Natural killer cell (primary cell): ENCODE measurements around the gene OLR1. TPM values are rescaled to one million over a fixed set of nuclear protein-coding genes. Genes with fewer than 3 reads are reported as not detected.
A peak's percentile ranks its signal among the peaks of the same experiment; 100 is the strongest.

Experiments used
- ATAC-seq, 3 donors: fragments of 150-1000 bp in 2 of 3; fragments of 200-7000 bp in 1 of 3; cut with Tn5 transposase; 1 replicate in 1 of 3; 2 replicates in 2 of 3; pipeline ENCODE4 v1.10.0; 2021; ENCODE audit warnings: mild to moderate bottlenecking in 2 of 3, moderate library complexity in 2 of 3
- DNase-seq, 2 donors: peaks; one replicate each; pipeline versions ENCODE4 v3.0.0 to v3.0.0-alpha.2; 2013 to 2021; ENCODE audit warnings: mixed read lengths in 1 of 2
- H3K27ac ChIP-seq: one replicate; pipeline ENCODE4 v1.5.1; 2013; ENCODE audit warnings: mild to moderate bottlenecking, low read length
- H3K27me3 ChIP-seq: one replicate; pipeline ENCODE4 v1.6.1; 2013; ENCODE audit warnings: low read length; ENCODE audit not compliant: control insufficient read depth, insufficient read depth
- H3K36me3 ChIP-seq: one replicate; pipeline ENCODE4 v1.6.1; 2013; ENCODE audit warnings: low read length; ENCODE audit not compliant: control insufficient read depth, insufficient read depth
- H3K4me1 ChIP-seq: one replicate; pipeline ENCODE4 v1.6.1; 2013; ENCODE audit warnings: low read length; ENCODE audit not compliant: control insufficient read depth, insufficient read depth
- H3K4me3 ChIP-seq: one replicate; pipeline ENCODE4 v1.5.1; 2013; ENCODE audit warnings: low read length
- H3K9me3 ChIP-seq: one replicate; pipeline ENCODE4 v1.6.1; 2013; ENCODE audit warnings: low read length; ENCODE audit not compliant: control insufficient read depth, insufficient read depth
- H3K27ac Mint-ChIP-seq, 2 donors: one replicate each; pipeline ENCODE4 v1.8.0; 2022; ENCODE audit warnings: mild to moderate bottlenecking in 2 of 2, mixed read lengths in 2 of 2, moderate library complexity in 1 of 2
- H3K27me3 Mint-ChIP-seq, 2 donors: one replicate each; pipeline ENCODE4 v1.8.0; 2022; ENCODE audit warnings: low read depth in 2 of 2, mixed read lengths in 2 of 2
- H3K36me3 Mint-ChIP-seq: one replicate; pipeline ENCODE4 v1.8.0; 2022; ENCODE audit warnings: mixed read lengths
- H3K4me1 Mint-ChIP-seq, 2 donors: one replicate each; pipeline ENCODE4 v1.8.0; 2022; ENCODE audit warnings: mixed read lengths in 2 of 2
- H3K4me3 Mint-ChIP-seq: one replicate; pipeline ENCODE4 v1.8.0; 2022; ENCODE audit warnings: mild to moderate bottlenecking, moderate library complexity, mixed read lengths
- H3K9me3 Mint-ChIP-seq, 2 donors: one replicate each; pipeline ENCODE4 v1.8.0; 2022; ENCODE audit warnings: mixed read lengths in 2 of 2
- CTCF ChIP-seq: fragments of 200-600 bp; IDR thresholded peaks from one replicate; pipeline ENCODE4 v1.8.0; 2022; ENCODE audit warnings: antibody characterized with exemption
- WGBS: methylation state at CpG from one replicate; pipeline ENCODE4 v1.1.7; 2013; ENCODE audit warnings: missing lambda C conversion rate; ENCODE audit not compliant: insufficient coverage; 5-methylcytosine and 5-hydroxymethylcytosine counted together
- intact Hi-C: fragments of 100-400 bp; cut with micrococcal nuclease; formaldehyde crosslinking; loops from one replicate; pipeline ENCODE4 v1.14.2; 2022
- total RNA-seq, 4 donors: library from RNA; stranded (reverse); fragments of 120-200 nt in 1 of 4; gene quantifications; one replicate each; pipeline versions ENCODE4 v1.2.3 to v1.2.4, GENCODE V29; 2013 to 2022

The OLR1 gene
- total RNA-seq, 3 donors from 2014 or later (not counting 1 experiment from before 2014, with no cell fraction given), result 2.3 to 3.1 TPM; not detected in 1

DNA sequence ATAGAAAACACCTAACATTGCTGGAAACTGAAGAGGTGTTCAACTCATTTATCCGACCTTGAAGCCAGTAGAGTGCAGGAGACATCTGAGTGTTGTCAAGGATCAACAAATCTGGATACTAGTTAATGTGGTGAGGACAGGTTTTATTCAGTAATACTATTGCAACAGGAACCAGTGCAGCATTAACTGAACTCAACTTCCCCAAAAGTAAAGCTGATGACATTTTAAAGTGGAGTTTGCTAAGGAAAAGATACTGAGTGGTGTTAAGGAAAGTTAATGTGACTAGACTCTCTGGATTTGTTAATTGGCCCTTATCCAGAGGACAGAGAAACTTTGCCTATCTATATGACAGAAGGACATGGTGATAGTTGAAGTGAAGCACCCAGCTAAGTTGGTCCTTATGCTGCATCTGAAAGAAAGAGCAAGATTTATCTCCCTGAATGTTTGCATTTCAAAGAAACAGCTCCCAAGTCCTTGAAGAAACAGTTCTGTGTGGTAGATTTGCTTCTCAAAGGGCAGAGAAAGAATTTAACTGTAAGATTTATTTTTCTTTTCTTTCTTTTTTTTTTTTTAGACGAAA is 40.7 kb downstream of the OLR1 start:
- intact Hi-C loops, result no loop called here
- Histone ChIP-seq H3K4me3 (no peak overlapping the region), H3K9me3 (no peaks in the 10 kb centered on the region), H3K27me3 (no peaks in the 10 kb centered on the region), H3K4me1 (peaks cover 3% of the 10 kb centered on the region), H3K36me3 (no peaks in the 10 kb centered on the region), H3K27ac (no peak overlapping the region)
- H3K36me3 Mint-ChIP-seq, result no peaks in the 10 kb centered on the region
- H3K9me3 Mint-ChIP-seq, result no peaks in the 10 kb centered on the region
- DNase-seq (no peak), ATAC-seq (no peak)
- 79% methylated on average over 2 of the region's 2 CpGs for WGBS
- no peak overlapping the region for H3K27ac Mint-ChIP-seq
- peaks cover 4% of the 10 kb centered on the region in 2 donors for H3K4me1 Mint-ChIP-seq
- H3K4me3 Mint-ChIP-seq, result no peak overlapping the region
- TF ChIP-seq CTCF, result no peak
- peaks cover 0 to 11% of the 10 kb centered on the region in 2 donors for H3K27me3 Mint-ChIP-seq

DNA sequence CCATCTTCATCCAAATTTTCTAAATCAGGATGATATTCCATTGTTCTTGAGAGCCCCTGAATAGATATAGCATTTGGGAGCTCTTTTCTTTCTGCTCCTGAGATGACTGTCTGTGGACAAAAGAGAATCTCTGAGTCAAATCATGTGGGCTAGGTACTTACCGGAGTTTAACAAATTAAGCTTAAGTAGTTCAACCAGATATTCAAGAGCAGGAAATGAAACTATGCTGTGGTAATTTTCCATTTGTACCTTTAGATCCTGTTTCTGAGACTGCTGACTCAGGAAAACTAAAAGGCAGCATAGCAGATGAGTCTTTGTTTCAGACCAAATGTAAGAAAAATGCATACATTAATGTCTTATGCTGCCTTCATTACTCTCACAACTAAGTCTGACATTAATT is 41.9 kb downstream of the OLR1 start, which contains the start of gene CLEC7A:
CLEC7A (minus strand) TSS at position 158 of the 400 bp plus-strand sequence; CDS start at position 41, 117 bp downstream.
- WGBS, result 8% methylated on average over 1 of the region's 1 CpG
- Mint-ChIP-seq H3K36me3 (no peaks in the 10 kb centered on the region), H3K4me1 (peaks cover 4% of the 10 kb centered on the region in 2 donors), H3K27ac (no peak within 1 kb of the TSS), H3K27me3 (peaks cover 0 to 11% of the 10 kb centered on the region in 2 donors), H3K9me3 (no peaks in the 10 kb centered on the region), H3K4me3 (no peak within 1 kb of the TSS)
- Histone ChIP-seq H3K27ac (peak within 1 kb of the TSS; percentile 52), H3K27me3 (no peaks in the 10 kb centered on the region), H3K4me3 (peak within 1 kb of the TSS; percentile 17), H3K36me3 (no peaks in the 10 kb centered on the region), H3K9me3 (no peaks in the 10 kb centered on the region), H3K4me1 (peaks cover 3% of the 10 kb centered on the region)
- ATAC-seq (no peak), DNase-seq (peak in 1 of 2 donors; percentile 24)
- no peak for TF ChIP-seq CTCF
- intact Hi-C loops, result no loop called here

DNA sequence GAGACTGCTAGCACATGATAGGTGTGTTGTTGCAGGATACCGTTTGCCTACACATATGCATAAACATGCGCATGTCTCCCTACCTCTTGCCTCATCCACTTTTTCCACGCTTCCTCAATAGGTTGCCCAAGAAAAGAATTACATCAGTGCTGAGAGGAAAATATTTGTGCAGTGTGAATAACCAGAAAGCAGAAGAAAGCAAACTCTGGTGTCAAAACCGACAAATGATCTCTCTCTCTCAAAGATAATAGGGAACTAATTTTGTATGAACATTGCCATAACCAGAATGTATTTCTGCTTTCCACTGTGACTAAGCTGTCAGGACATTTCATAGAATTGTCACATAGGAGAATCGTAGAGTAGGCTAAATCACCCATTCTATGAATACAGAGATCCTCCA is 43.2 kb downstream of the OLR1 start:
- H3K4me3 Mint-ChIP-seq, result no peak overlapping the region
- no peaks in the 10 kb centered on the region for H3K36me3 ChIP-seq
- H3K9me3 ChIP-seq, result no peaks in the 10 kb centered on the region
- no peak overlapping the region for H3K4me3 ChIP-seq
- peaks cover 4% of the 10 kb centered on the region in 2 donors for H3K4me1 Mint-ChIP-seq
- peaks cover 3% of the 10 kb centered on the region for H3K4me1 ChIP-seq
- H3K27ac ChIP-seq, result no peak overlapping the region
- no peaks in the 10 kb centered on the region for H3K9me3 Mint-ChIP-seq
- TF ChIP-seq CTCF, result no peak
- no peak overlapping the region for H3K27ac Mint-ChIP-seq
- peaks cover 0 to 11% of the 10 kb centered on the region in 2 donors for H3K27me3 Mint-ChIP-seq
- intact Hi-C loops, result no loop called here
- ATAC-seq (peak in 1 of 3 donors; percentile 55), DNase-seq (peak in 1 of 2 donors; percentile 7)
- H3K27me3 ChIP-seq, result no peaks in the 10 kb centered on the region
- H3K36me3 Mint-ChIP-seq, result no peaks in the 10 kb centered on the region
- WGBS, result 50% methylated on average over 2 of the region's 5 CpGs

DNA sequence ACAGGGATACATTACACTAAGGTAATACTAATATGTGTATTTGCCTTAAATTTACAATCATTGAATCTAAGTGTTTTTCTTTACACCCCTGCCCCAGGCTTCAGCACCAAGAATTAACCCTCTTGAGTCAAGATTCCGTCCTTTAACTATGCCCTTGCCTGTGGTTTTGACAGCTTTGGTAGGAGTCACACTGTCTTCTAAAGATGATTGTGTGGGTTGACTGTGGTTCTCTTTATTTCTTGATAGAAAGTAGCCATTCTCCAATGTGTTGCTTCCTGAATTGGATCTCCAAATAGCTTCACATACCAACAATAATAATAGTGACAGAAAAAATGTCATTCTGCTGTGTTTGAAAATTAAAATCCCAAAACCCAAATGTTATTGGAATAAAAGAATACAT is 45.5 kb downstream of the OLR1 start:
- Mint-ChIP-seq H3K9me3 (no peaks in the 10 kb centered on the region), H3K27ac (no peak overlapping the region), H3K4me1 (peaks cover 4 to 6% of the 10 kb centered on the region in 2 donors), H3K36me3 (no peaks in the 10 kb centered on the region), H3K4me3 (no peak overlapping the region), H3K27me3 (peaks cover 0 to 11% of the 10 kb centered on the region in 2 donors)
- no peak for ATAC-seq
- WGBS, result no CpG with 5 or more reads among the region's 1 CpG
- H3K4me3 ChIP-seq, result no peak overlapping the region
- DNase-seq, result no peak
- no peaks in the 10 kb centered on the region for H3K27me3 ChIP-seq
- no peak for TF ChIP-seq CTCF
- peaks cover 3% of the 10 kb centered on the region for H3K4me1 ChIP-seq
- intact Hi-C loops, result no loop called here
- no peak overlapping the region for H3K27ac ChIP-seq
- no peaks in the 10 kb centered on the region for H3K36me3 ChIP-seq
- H3K9me3 ChIP-seq, result no peaks in the 10 kb centered on the region
